Rectal smooth muscle tissue (tissue), 1 donor: Measurements from ENCODE around the gene RELCH.

Source experiments
- H3K27ac ChIP-seq: one replicate; pipeline ENCODE4 v1.7.0; 2013; ENCODE audit warnings: low read depth, low read length, inconsistent platforms
- H3K27me3 ChIP-seq: one replicate; pipeline ENCODE4 v1.7.0; 2013; ENCODE audit warnings: low read length; ENCODE audit not compliant: control insufficient read depth, insufficient read depth
- H3K36me3 ChIP-seq: one replicate; pipeline ENCODE4 v1.7.0; 2013; ENCODE audit warnings: low read length; ENCODE audit not compliant: control insufficient read depth, insufficient read depth
- H3K4me1 ChIP-seq: one replicate; pipeline ENCODE4 v1.7.0; 2013; ENCODE audit warnings: low read length; ENCODE audit not compliant: control insufficient read depth, insufficient read depth
- H3K4me3 ChIP-seq: one replicate; pipeline ENCODE4 v1.7.0; 2013; ENCODE audit warnings: low read length
- H3K9ac ChIP-seq: one replicate; pipeline ENCODE4 v1.7.0; 2013; ENCODE audit warnings: low read length

Gene RELCH

GRCh38 chr18:62239475-62239874 lies 52.4 kb downstream of the RELCH start:
- Histone ChIP-seq H3K27me3 (no peaks in the 10 kb centered on the region), H3K4me3 (no peak overlapping the region), H3K36me3 (peaks cover 7% of the 10 kb centered on the region), H3K4me1 (no peaks in the 10 kb centered on the region), H3K9ac (no peak overlapping the region), H3K27ac (no peak overlapping the region)

DNA sequence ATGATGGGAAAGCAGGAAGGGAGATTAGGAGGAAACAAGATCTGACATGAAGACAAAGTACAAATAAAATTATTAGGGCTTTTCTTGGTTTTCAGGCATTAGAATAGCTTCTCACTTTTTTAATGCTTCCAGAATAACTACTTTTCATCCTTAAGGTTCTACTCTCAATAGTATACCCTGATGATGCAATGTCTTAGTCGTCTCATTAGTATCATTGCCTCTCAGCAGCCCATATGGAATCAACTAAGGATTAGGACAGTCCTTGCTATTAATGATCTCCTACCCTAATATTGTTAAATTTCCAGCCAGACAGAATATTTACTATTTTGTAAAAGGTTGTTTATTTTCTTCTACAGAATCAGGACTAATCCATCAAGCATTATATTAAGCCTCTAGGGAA lies 55.9 kb downstream of the RELCH start:
- Histone ChIP-seq H3K4me1 (no peaks in the 10 kb centered on the region), H3K9ac (no peak overlapping the region), H3K4me3 (no peak overlapping the region), H3K36me3 (peaks cover 9% of the 10 kb centered on the region), H3K27me3 (no peaks in the 10 kb centered on the region), H3K27ac (no peak overlapping the region)

DNA sequence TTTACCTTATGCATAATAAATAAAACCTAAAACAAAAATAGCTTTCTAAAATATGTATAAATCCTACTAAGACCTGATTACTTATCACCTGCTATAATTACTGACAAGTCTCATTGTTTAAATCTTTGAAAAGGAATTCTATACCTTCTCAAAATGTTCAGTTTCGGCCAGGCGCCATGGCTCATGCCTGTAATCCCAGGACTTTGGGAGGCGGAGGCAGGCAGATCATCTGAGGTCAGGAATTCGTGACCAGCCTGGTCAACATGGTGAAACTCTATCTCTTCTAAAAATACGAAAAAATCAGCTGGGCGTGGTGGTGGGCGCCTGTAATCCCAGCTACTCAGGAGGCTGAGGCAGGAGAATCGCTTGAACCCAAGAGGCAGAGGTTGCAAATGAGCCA lies 58.1 kb downstream of the RELCH start:
- Histone ChIP-seq H3K4me1 (no peaks in the 10 kb centered on the region), H3K36me3 (peaks cover 5% of the 10 kb centered on the region), H3K9ac (no peak overlapping the region), H3K27me3 (no peaks in the 10 kb centered on the region), H3K27ac (no peak overlapping the region), H3K4me3 (no peak overlapping the region)

DNA sequence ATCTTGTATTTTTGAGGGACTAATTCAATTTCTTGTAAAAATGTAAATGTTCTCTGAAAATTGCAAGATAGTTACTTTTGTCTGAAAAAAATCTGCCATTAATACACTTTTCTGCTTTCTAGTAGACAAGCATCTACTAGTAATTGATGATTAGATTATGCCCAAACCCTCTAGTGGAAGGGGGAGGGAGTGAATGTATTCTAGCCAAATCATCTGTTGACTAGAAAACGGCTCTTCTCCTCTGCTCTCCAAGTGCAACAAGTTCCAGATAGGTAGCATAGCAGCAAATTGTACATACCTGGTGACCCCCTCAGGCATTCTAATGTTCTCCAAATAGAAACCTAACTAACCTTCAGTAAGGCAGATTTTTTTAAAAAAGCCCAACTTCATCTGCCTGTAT lies 58.6 kb downstream of the RELCH start:
- Histone ChIP-seq H3K9ac (no peak overlapping the region), H3K27me3 (no peaks in the 10 kb centered on the region), H3K4me1 (no peaks in the 10 kb centered on the region), H3K4me3 (no peak overlapping the region), H3K36me3 (peaks cover 5% of the 10 kb centered on the region), H3K27ac (no peak overlapping the region)

DNA sequence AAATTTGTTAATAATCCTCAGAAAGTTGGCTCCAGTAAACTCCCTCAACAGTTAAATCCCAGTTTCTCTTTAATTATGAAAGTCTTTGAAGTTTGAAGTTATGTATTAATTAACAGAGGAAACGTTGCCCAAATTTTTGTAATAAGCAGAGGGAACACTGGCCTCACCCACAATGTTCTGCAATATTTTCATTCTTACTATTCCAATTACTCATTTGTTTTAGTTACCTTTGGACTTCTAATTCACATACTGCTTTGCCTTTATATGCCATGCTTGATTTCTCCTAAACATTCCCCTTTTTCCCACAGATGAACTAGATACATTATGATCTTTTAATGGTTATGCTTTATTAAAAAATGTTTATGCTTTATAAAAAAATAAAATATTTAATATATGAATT lies 61.3 kb downstream of the RELCH start:
- Histone ChIP-seq H3K27me3 (no peaks in the 10 kb centered on the region), H3K4me3 (no peak overlapping the region), H3K36me3 (peaks cover 2% of the 10 kb centered on the region), H3K9ac (no peak overlapping the region), H3K27ac (no peak overlapping the region), H3K4me1 (no peaks in the 10 kb centered on the region)

GRCh38 chr18:62249478-62250097 lies 62.5 kb downstream of the RELCH start:
- H3K36me3 ChIP-seq: peaks cover 2% of the 10 kb centered on the region

DNA sequence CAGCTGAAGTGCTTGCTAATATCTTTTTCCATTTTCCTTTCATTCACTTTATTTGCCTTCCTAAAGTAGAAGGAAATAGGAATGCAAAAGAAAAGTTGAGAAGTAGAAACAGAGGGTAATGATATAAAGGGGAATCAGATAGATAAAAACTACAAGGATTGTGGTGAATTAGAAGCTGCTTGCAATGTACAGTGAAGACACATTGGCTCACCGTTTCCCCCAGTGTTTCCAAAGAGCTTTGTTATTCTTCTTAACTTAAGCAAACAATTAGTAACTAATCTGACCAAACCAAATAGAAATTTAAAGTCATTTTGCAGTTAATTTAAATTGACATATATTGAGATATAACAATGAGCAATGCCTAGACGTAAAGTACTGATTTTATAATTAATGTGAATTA lies 63.4 kb downstream of the RELCH start:
- Histone ChIP-seq H3K36me3 (no peaks in the 10 kb centered on the region), H3K9ac (no peak overlapping the region), H3K27me3 (no peaks in the 10 kb centered on the region), H3K27ac (no peak overlapping the region), H3K4me3 (no peak overlapping the region), H3K4me1 (no peaks in the 10 kb centered on the region)

More at GRCh38 chr18:62249478-62250097, 62.5 kb downstream of the RELCH start:
- Histone ChIP-seq H3K9ac (no peak overlapping the region), H3K4me1 (no peaks in the 10 kb centered on the region), H3K4me3 (no peak overlapping the region), H3K27me3 (no peaks in the 10 kb centered on the region), H3K27ac (no peak overlapping the region)

GRCh38 chr18:62258093-62258492 lies 71.0 kb downstream of the RELCH start:
- Histone ChIP-seq H3K36me3 (peaks cover 18% of the 10 kb centered on the region), H3K4me3 (no peak overlapping the region), H3K27ac (no peak overlapping the region), H3K9ac (no peak overlapping the region), H3K4me1 (no peaks in the 10 kb centered on the region), H3K27me3 (no peaks in the 10 kb centered on the region)

GRCh38 chr18:62258616-62259015 lies 71.6 kb downstream of the RELCH start:
- Histone ChIP-seq H3K36me3 (peaks cover 18% of the 10 kb centered on the region), H3K27me3 (no peaks in the 10 kb centered on the region), H3K9ac (no peak overlapping the region), H3K4me3 (no peak overlapping the region), H3K4me1 (no peaks in the 10 kb centered on the region), H3K27ac (no peak overlapping the region)

DNA sequence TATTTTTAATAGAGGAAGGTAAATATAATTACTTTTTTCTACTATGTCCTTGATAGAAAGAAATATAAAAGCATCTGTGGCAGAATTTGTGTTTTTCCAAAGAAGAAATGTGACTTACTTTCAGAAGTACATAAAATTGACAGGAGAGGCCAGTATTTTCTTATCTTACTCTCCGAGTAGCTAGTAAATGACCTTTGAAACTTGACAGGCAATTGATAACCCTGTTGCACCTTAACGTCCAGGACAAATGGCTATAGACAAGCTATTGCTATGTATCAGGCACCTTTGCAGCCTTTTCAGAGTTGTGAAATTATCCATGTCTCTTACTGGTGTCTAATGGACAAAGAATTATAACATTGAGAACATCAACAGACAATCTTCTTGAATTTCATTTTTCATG lies 75.0 kb downstream of the RELCH start:
- H3K27ac ChIP-seq: no peak overlapping the region
- peaks cover 18% of the 10 kb centered on the region for H3K36me3 ChIP-seq
- H3K4me3 ChIP-seq: no peak overlapping the region
- H3K4me1 ChIP-seq: no peaks in the 10 kb centered on the region
- H3K9ac ChIP-seq: no peak overlapping the region
- no peaks in the 10 kb centered on the region for H3K27me3 ChIP-seq

DNA sequence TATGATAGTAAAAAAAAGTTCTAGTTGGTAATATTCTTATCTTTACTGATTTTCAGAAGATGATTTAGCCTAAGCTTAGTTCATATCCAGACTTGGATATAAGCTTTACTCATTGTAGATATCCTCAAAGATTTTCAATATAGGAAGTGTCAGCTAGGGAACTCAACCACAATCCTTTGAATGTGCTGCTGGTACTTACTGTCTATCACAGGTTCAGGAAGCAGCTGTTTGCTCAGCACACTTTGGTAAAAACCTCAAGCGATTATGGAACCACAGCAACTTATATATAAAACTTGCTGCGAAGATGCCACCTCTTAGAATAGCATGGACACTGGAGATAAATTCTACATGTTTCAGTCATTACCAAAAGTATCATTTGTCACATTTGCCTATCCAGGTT lies 77.9 kb downstream of the RELCH start:
- H3K4me1 ChIP-seq: no peaks in the 10 kb centered on the region
- H3K36me3 ChIP-seq: peaks cover 12% of the 10 kb centered on the region
- H3K27me3 ChIP-seq: no peaks in the 10 kb centered on the region
- H3K4me3 ChIP-seq: no peak overlapping the region
- no peak overlapping the region for H3K27ac ChIP-seq
- H3K9ac ChIP-seq: no peak overlapping the region

- Histone ChIP-seq H3K27me3 (no peaks in the 10 kb centered on the region), H3K9ac (no peak overlapping the region), H3K4me1 (no peaks in the 10 kb centered on the region), H3K36me3 (no peaks in the 10 kb centered on the region), H3K4me3 (no peak overlapping the region), H3K27ac (no peak overlapping the region)
Observed at GRCh38 chr18:62277045-62277444, 90.0 kb downstream of the RELCH start.

GRCh38 chr18:62279561-62279960 lies 92.5 kb downstream of the RELCH start:
- Histone ChIP-seq H3K9ac (no peak overlapping the region), H3K4me3 (no peak overlapping the region), H3K36me3 (no peaks in the 10 kb centered on the region), H3K27ac (no peak overlapping the region), H3K4me1 (no peaks in the 10 kb centered on the region), H3K27me3 (no peaks in the 10 kb centered on the region)
